SK-N-SH treated with all-trans-retinoic acid at 6 μM for 48 hours (cell line): ENCODE data around the gene FGFBP3.

ENCODE experiments used
- ATAC-seq: fragments of 200-7000 bp; cut with Tn5 transposase; 3 replicates; pipeline ENCODE4 v1.9.1; 2020; ENCODE audit warnings: mild to moderate bottlenecking, moderate library complexity
- ARNTL ChIP-seq: fragments of 450-650 bp; formaldehyde crosslinking; IDR thresholded peaks from 2 replicates; pipeline ENCODE4 v1.5.0; 2020; ENCODE audit warnings: low read depth, mild to moderate bottlenecking, moderate library complexity, borderline replicate concordance
- BACH2 ChIP-seq: fragments of 250-450 bp; sonication (Bioruptor Pico); IDR thresholded peaks from 2 replicates; pipeline ENCODE4 v1.9.0; 2021; ENCODE audit warnings: mild to moderate bottlenecking, borderline replicate concordance
- CREB5 ChIP-seq: fragments of 250-450 bp; sonication (Bioruptor Pico); IDR thresholded peaks from 2 replicates; pipeline ENCODE4 v1.5.1; 2020; ENCODE audit warnings: low read depth, mild to moderate bottlenecking, moderate library complexity
- CSDC2 ChIP-seq: fragments of 250-450 bp; sonication (Bioruptor Pico); IDR thresholded peaks from 2 replicates; pipeline ENCODE4 v1.5.0; 2020; ENCODE audit warnings: mild to moderate bottlenecking, moderate library complexity
- CSRNP3 ChIP-seq: fragments of 250-450 bp; sonication (Bioruptor Pico); IDR thresholded peaks from 2 replicates; pipeline ENCODE4 v1.5.1; 2021; ENCODE audit warnings: mild to moderate bottlenecking, moderate library complexity
- ESRRG ChIP-seq: fragments of 250-450 bp; sonication (Bioruptor Pico); IDR thresholded peaks from 2 replicates; pipeline ENCODE4 v1.6.1; 2021; ENCODE audit warnings: mild to moderate bottlenecking
- GLIS3 ChIP-seq: fragments of 250-450 bp; sonication (Bioruptor Pico); IDR thresholded peaks from 2 replicates; pipeline ENCODE4 v1.5.0; 2020; ENCODE audit warnings: mild to moderate bottlenecking, moderate library complexity
- ISL1 ChIP-seq: fragments of 250-450 bp; sonication (Bioruptor Pico); IDR thresholded peaks from 2 replicates; pipeline ENCODE4 v2.1.2; 2022; ENCODE audit warnings: mild to moderate bottlenecking, moderate library complexity
- OSR1 ChIP-seq: fragments of 250-450 bp; sonication (Bioruptor Pico); IDR thresholded peaks from 2 replicates; pipeline ENCODE4 v1.8.0; 2022; ENCODE audit warnings: moderate library complexity, mild to moderate bottlenecking, inconsistent platforms
- POU6F1 ChIP-seq: fragments of 250-450 bp; sonication (Bioruptor Pico); IDR thresholded peaks from 2 replicates; pipeline ENCODE4 v1.8.0; 2021; ENCODE audit warnings: low read depth, mild to moderate bottlenecking, moderate library complexity, borderline replicate concordance
- PPARA ChIP-seq: fragments of 250-450 bp; sonication (Bioruptor Pico); IDR thresholded peaks from 2 replicates; pipeline ENCODE4 v1.5.0; 2020; ENCODE audit warnings: mild to moderate bottlenecking, borderline replicate concordance
- RARB ChIP-seq: fragments of 250-450 bp; sonication (Bioruptor Pico); IDR thresholded peaks from 2 replicates; pipeline ENCODE4 v1.8.0; 2021; ENCODE audit warnings: mild to moderate bottlenecking, moderate library complexity
- SNAI2 ChIP-seq: fragments of 250-450 bp; sonication (Bioruptor Pico); IDR thresholded peaks from 2 replicates; pipeline ENCODE4 v1.5.0; 2020; ENCODE audit warnings: mild to moderate bottlenecking, moderate library complexity
- TOX ChIP-seq: fragments of 250-450 bp; sonication (Bioruptor Pico); IDR thresholded peaks from 2 replicates; pipeline ENCODE4 v1.8.0; 2021; ENCODE audit warnings: mild to moderate bottlenecking, moderate library complexity, borderline replicate concordance
- TSHZ2 ChIP-seq: fragments of 250-450 bp; sonication (Bioruptor Pico); IDR thresholded peaks from 2 replicates; pipeline ENCODE4 v1.5.0; 2020; ENCODE audit warnings: mild to moderate bottlenecking, moderate library complexity
- ZC3H10 ChIP-seq: fragments of 250-450 bp; sonication (Bioruptor Pico); IDR thresholded peaks from 2 replicates; pipeline ENCODE4 v1.5.1; 2021; ENCODE audit warnings: mild to moderate bottlenecking, moderate library complexity
- ZFP3 ChIP-seq: fragments of 250-450 bp; sonication (Bioruptor Pico); IDR thresholded peaks from 2 replicates; pipeline ENCODE4 v1.5.0; 2020; ENCODE audit warnings: mild to moderate bottlenecking, moderate library complexity
- ZFP30 ChIP-seq: fragments of 450-650 bp; formaldehyde crosslinking; IDR thresholded peaks from 2 replicates; pipeline ENCODE4 v1.5.0; 2022; ENCODE audit warnings: mild to moderate bottlenecking, moderate library complexity
- ZNF565 ChIP-seq: fragments of 450-650 bp; formaldehyde crosslinking; conservative IDR thresholded peaks from 2 replicates; pipeline ENCODE4 v1.5.0; 2020; ENCODE audit warnings: low read depth, mild to moderate bottlenecking, moderate library complexity
- ZNF70 ChIP-seq: fragments of 450-650 bp; formaldehyde crosslinking; IDR thresholded peaks from 2 replicates; pipeline ENCODE4 v1.5.0; 2020; ENCODE audit warnings: mild to moderate bottlenecking, moderate library complexity
- ZNF8 ChIP-seq: fragments of 450-650 bp; formaldehyde crosslinking; IDR thresholded peaks from 2 replicates; pipeline ENCODE4 v1.5.0; 2020; ENCODE audit warnings: mild to moderate bottlenecking, moderate library complexity

Gene FGFBP3

GRCh38 chr10:91941426-91941825, 32.1 kb upstream of the FGFBP3 start:
- TF ChIP-seq TOX (CRISPR knock-in tag) (no peak), ARNTL (CRISPR knock-in tag) (no peak), ZFP3 (CRISPR knock-in tag) (no peak), CSDC2 (no peak)
- peak; percentile 57 for ATAC-seq

- ATAC-seq = no peak
- no peak for TF ChIP-seq CSRNP3 (CRISPR knock-in tag)
- TF ChIP-seq ZNF70 (CRISPR knock-in tag) = no peak
- no peak for TF ChIP-seq OSR1 (CRISPR knock-in tag)
Observed at GRCh38 chr10:91939653-91940052, 30.4 kb upstream of the FGFBP3 start.

GRCh38 chr10:91935886-91936285, 26.6 kb upstream of the FGFBP3 start:
- no peak for TF ChIP-seq ZNF8 (CRISPR knock-in tag)
- TF ChIP-seq ZC3H10 (CRISPR knock-in tag) = no peak
- TF ChIP-seq CREB5 (CRISPR knock-in tag) = no peak
- TF ChIP-seq SNAI2 (CRISPR knock-in tag) = no peak
- no peak for TF ChIP-seq ESRRG (CRISPR knock-in tag)
- TF ChIP-seq PPARA = no peak
- TF ChIP-seq ZFP3 (CRISPR knock-in tag) = no peak
- TF ChIP-seq GLIS3 (CRISPR knock-in tag) = no peak
- TF ChIP-seq CSRNP3 (CRISPR knock-in tag) = no peak
- no peak for TF ChIP-seq ISL1 (CRISPR knock-in tag)
- TF ChIP-seq POU6F1 (CRISPR knock-in tag) = no peak
- no peak for TF ChIP-seq TOX (CRISPR knock-in tag)
- TF ChIP-seq ZNF70 (CRISPR knock-in tag) = no peak
- no peak for TF ChIP-seq ZNF565 (CRISPR knock-in tag)
- TF ChIP-seq BACH2 (CRISPR knock-in tag) = no peak
- TF ChIP-seq ZFP30 = no peak
- no peak for TF ChIP-seq ARNTL (CRISPR knock-in tag)
- no peak for ATAC-seq

- ATAC-seq = no peak
- TF ChIP-seq ZNF565 (CRISPR knock-in tag) (no peak), GLIS3 (CRISPR knock-in tag) (no peak), CSRNP3 (CRISPR knock-in tag) (no peak), ZFP3 (CRISPR knock-in tag) (no peak), ZC3H10 (CRISPR knock-in tag) (no peak), TOX (CRISPR knock-in tag) (no peak), TSHZ2 (CRISPR knock-in tag) (no peak), ISL1 (CRISPR knock-in tag) (no peak), POU6F1 (CRISPR knock-in tag) (no peak), RARB (CRISPR knock-in tag) (no peak), PPARA (no peak)
Observed at GRCh38 chr10:91932737-91933136, 23.5 kb upstream of the FGFBP3 start.
